Measurements from ENCODE around the gene HJV. TPM values are rescaled to one million over a fixed set of nuclear protein-coding genes. Genes with fewer than 3 reads are reported as not detected.

HJV gene
- total and polyA plus RNA-seq, 2 of the 4 experiments (the other 2 are of a cell fraction): not detected

DNA sequence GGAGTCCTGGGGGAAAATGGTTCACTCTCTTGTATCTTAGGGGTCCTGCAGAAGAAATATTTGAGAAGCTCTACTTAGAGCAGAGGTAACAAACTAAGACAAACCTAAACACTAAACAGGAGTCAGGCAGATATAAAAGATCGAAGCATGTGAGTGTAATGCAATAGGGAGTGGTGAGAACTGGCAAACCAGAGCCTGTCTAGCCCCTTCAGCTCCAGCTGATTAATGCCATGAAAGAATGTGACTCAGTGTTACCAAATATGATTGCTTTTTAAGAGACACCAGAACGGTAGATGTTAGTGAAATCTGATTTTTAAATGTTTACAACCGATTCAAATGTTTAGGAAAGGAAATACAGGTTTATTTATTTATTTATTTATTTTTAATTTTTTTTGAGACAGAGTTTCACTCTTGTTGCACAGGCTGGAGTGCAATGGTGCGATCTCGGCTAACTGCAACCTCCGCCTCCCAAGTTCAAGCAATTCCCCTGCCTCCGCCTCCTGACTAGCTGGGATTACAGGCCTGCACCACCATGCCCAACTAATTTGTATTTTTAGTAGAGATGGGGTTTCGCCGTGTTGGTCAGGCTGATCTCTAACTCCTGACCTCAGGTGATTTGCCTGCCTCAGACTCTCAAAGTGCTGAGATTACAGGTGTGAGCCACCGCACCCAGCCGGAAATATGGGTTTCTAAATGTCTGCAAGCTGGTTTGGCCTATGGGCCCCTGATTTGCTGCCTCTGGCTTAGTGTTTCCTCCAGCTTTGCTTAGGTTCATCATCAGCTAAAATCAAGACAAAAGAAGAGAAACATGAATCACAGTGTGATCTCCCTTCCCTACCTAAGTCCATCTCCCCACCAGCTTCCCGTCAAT is 37.3 kb downstream of the HJV start:
- Histone ChIP-seq H3K4ac (ENCODE audit: low read depth, low read length) (peak overlapping the region; percentile 94), H3K9me3 (ENCODE audit: control insufficient read depth, insufficient read depth, low read length) (no peaks in the 10 kb centered on the region), H3K27me3 (ENCODE audit: control insufficient read depth, insufficient read depth, low read length) (no peaks in the 10 kb centered on the region), H2AFZ (replicated peaks; ENCODE audit: low read length, poor library complexity) (no peak overlapping the region), H2BK15ac (ENCODE audit: low read depth, low read length) (peak overlapping the region; percentile 83; the same call in 2 of the 3 replicates), H3K79me1 (ENCODE audit: low read depth in 1 of 2, low read length in 2 of 2) (peaks cover 4 to 5% of the 10 kb centered on the region in 2 experiments; a peak in 2 of 4 replicates), H2BK120ac (ENCODE audit: low read depth, low read length) (peak overlapping the region; percentile 94), H3K18ac (ENCODE audit: low read depth, low read length) (peak overlapping the region; percentile 76; the same call in 1 of the 2 replicates), H3K14ac (replicated peaks; ENCODE audit: low read depth, low read length) (peak overlapping the region; percentile 79), H2BK20ac (ENCODE audit: low read depth, low read length) (peak overlapping the region; percentile 80), H3K9ac (ENCODE audit: low read depth, low read length) (no peak overlapping the region), H4K20me1 (ENCODE audit: insufficient read depth, low read length) (no peaks in the 10 kb centered on the region), H2AK5ac (ENCODE audit: low read depth, low read length) (peak overlapping the region; percentile 94), H2BK5ac (ENCODE audit: low read depth, low read length, poor library complexity, severe bottlenecking) (no peak overlapping the region), H4K8ac (ENCODE audit: low read depth in 2 of 2, low read length in 2 of 2) (peak overlapping the region; percentile 81 to 91; a peak in 1 of 4 replicates), H4K5ac (ENCODE audit: low read depth, low read length) (no peak overlapping the region), H2AK9ac (replicated peaks; ENCODE audit: low read depth, low read length, poor library complexity) (no peak overlapping the region), H3K23ac (ENCODE audit: low read depth, low read length) (peak overlapping the region; percentile 52; the same call in 1 of the 2 replicates), H3K36me3 (ENCODE audit: control insufficient read depth, insufficient read depth, low read length) (no peaks in the 10 kb centered on the region), H3K9me1 (ENCODE audit: insufficient read depth, low read length) (peaks cover 15% of the 10 kb centered on the region), H3K4me3 (ENCODE audit: insufficient read depth, low read depth, low read length) (no peak overlapping the region), H3K56ac (ENCODE audit: extremely low read depth, insufficient read depth, low read length) (no peak overlapping the region), H3K27ac (ENCODE audit: insufficient read depth, low read length) (no peak overlapping the region), H3K4me1 (ENCODE audit: control insufficient read depth, insufficient read depth, low read length) (peaks cover 13% of the 10 kb centered on the region), H3K4me2 (ENCODE audit: low read depth, low read length) (no peak overlapping the region), H4K91ac (ENCODE audit: insufficient read depth, low read depth, low read length) (peak overlapping the region; percentile 75)
- in situ Hi-C loops (cut with MboI; ENCODE audit: low sequenced_read_pairs): no loop called here
- ATAC-seq (ENCODE audit: low read depth) (no peak), DNase-seq (no peak)
- dilution Hi-C loops (cut with HindIII; ENCODE audit: low sequenced_read_pairs, unreplicated experiment): no loop called here
- TF ChIP-seq MXI1 (IDR thresholded peaks at IDR 0.05; ENCODE audit: borderline replicate concordance, low read depth, low read length): no peak
- TF ChIP-seq, protein P1, sequence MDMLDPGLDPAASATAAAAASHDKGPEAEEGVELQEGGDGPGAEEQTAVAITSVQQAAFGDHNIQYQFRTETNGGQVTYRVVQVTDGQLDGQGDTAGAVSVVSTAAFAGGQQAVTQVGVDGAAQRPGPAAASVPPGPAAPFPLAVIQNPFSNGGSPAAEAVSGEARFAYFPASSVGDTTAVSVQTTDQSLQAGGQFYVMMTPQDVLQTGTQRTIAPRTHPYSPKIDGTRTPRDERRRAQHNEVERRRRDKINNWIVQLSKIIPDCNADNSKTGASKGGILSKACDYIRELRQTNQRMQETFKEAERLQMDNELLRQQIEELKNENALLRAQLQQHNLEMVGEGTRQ (IDR thresholded peaks at IDR 0.05; ENCODE audit: low read depth, low read length): no peak
- TF ChIP-seq, protein P2, sequence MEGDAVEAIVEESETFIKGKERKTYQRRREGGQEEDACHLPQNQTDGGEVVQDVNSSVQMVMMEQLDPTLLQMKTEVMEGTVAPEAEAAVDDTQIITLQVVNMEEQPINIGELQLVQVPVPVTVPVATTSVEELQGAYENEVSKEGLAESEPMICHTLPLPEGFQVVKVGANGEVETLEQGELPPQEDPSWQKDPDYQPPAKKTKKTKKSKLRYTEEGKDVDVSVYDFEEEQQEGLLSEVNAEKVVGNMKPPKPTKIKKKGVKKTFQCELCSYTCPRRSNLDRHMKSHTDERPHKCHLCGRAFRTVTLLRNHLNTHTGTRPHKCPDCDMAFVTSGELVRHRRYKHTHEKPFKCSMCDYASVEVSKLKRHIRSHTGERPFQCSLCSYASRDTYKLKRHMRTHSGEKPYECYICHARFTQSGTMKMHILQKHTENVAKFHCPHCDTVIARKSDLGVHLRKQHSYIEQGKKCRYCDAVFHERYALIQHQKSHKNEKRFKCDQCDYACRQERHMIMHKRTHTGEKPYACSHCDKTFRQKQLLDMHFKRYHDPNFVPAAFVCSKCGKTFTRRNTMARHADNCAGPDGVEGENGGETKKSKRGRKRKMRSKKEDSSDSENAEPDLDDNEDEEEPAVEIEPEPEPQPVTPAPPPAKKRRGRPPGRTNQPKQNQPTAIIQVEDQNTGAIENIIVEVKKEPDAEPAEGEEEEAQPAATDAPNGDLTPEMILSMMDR (conservative IDR thresholded peaks at IDR 0.05; ENCODE audit: low read depth, low read length): no peak
- TF ChIP-seq CEBPB (IDR thresholded peaks at IDR 0.05; ENCODE audit: low read depth, low read length): no peak
- TF ChIP-seq SMC3 (IDR thresholded peaks at IDR 0.05; ENCODE audit: low read depth, low read length): no peak
- no peak for TF ChIP-seq RFX5 (IDR thresholded peaks at IDR 0.05; ENCODE audit: low read depth, low read length)
- TF ChIP-seq NFE2L2 (IDR thresholded peaks at IDR 0.05; ENCODE audit: low read depth, low read length): no peak
- no peak for TF ChIP-seq RCOR1 (IDR thresholded peaks at IDR 0.05; ENCODE audit: insufficient replicate concordance, low read length)
- TF ChIP-seq, protein P3, sequence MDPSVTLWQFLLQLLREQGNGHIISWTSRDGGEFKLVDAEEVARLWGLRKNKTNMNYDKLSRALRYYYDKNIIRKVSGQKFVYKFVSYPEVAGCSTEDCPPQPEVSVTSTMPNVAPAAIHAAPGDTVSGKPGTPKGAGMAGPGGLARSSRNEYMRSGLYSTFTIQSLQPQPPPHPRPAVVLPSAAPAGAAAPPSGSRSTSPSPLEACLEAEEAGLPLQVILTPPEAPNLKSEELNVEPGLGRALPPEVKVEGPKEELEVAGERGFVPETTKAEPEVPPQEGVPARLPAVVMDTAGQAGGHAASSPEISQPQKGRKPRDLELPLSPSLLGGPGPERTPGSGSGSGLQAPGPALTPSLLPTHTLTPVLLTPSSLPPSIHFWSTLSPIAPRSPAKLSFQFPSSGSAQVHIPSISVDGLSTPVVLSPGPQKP (IDR thresholded peaks at IDR 0.05; ENCODE audit: borderline replicate concordance, low read depth, low read length): no peak
- no peak for TF ChIP-seq RAD21 (IDR thresholded peaks at IDR 0.05; ENCODE audit: low read length)
- no peak for TF ChIP-seq MAFK (IDR thresholded peaks at IDR 0.05; ENCODE audit: low read depth, low read length)
- TF ChIP-seq FOS (IDR thresholded peaks at IDR 0.05; ENCODE audit: low read depth, low read length): no peak
- no peak for TF ChIP-seq POLR2A (IDR thresholded peaks at IDR 0.05; ENCODE audit: low read depth, low read length)
- intact Hi-C loops (cut with micrococcal nuclease): no loop called here
- WGBS, 2 experiments (ENCODE audit: extremely low coverage in 2 of 2, insufficient read length in 1 of 2): no CpG with 5 or more reads among the region's 12 CpGs
- POLR2A ChIA-PET (ENCODE audit: unreplicated experiment): no interaction called here
- BruUV-seq (replicated peaks): no TSS peak
- CTCF ChIA-PET: interaction anchor here (1.2 kb wide), 1 partner anchor 9 kb away, joined by 3 read pairs; no protein-coding TSS in a partner anchor

Data from IMR-90 (cell line).